KMS-11 (cell line): Measurements from ENCODE around the gene PATJ.
A peak's percentile ranks its signal among the peaks of the same experiment; 100 is the strongest.

Source experiments
- H2AFZ ChIP-seq: fragments of 200-600 bp; sonication (generic); 2 replicates; pipeline ENCODE4 v1.6.1; 2016; ENCODE audit warnings: antibody characterized with exemption, mixed run types, low read depth
- H3K27ac ChIP-seq: fragments of 200-600 bp; sonication (generic); 2 replicates; pipeline ENCODE4 v1.6.1; 2016; ENCODE audit warnings: mild to moderate bottlenecking, mixed run types
- H3K27me3 ChIP-seq: fragments of 200-600 bp; sonication (generic); 2 replicates; pipeline ENCODE4 v1.6.1; 2017; ENCODE audit warnings: mild to moderate bottlenecking, low read depth, mixed run types, moderate library complexity; ENCODE audit not compliant: insufficient read depth
- H3K36me3 ChIP-seq: fragments of 200-600 bp; sonication (generic); 2 replicates; pipeline ENCODE4 v1.6.1; 2017; ENCODE audit warnings: mild to moderate bottlenecking, mixed run types; ENCODE audit not compliant: insufficient read depth
- H3K4me1 ChIP-seq: fragments of 200-600 bp; sonication (generic); 2 replicates; pipeline ENCODE4 v1.6.1; 2016; ENCODE audit warnings: mild to moderate bottlenecking, low read depth, mixed run types; ENCODE audit not compliant: poor library complexity, severe bottlenecking
- H3K4me2 ChIP-seq: fragments of 200-600 bp; sonication (generic); 2 replicates; pipeline ENCODE4 v1.7.0; 2016; ENCODE audit warnings: mild to moderate bottlenecking, mixed run types
- H3K4me3 ChIP-seq: fragments of 200-600 bp; sonication (generic); IDR thresholded peaks from 2 replicates; pipeline ENCODE4 v1.6.1; 2017; ENCODE audit warnings: low read depth, low read length, mixed read lengths; ENCODE audit not compliant: insufficient read depth
- H3K79me2 ChIP-seq: fragments of 200-600 bp; sonication (generic); 2 replicates; pipeline ENCODE4 v1.6.1; 2016; ENCODE audit warnings: low read depth, mixed run types; ENCODE audit not compliant: insufficient read depth
- H3K9ac ChIP-seq: fragments of 200-600 bp; sonication (generic); 2 replicates; pipeline ENCODE4 v1.6.1; 2016; ENCODE audit warnings: mild to moderate bottlenecking, mixed run types
- H4K20me1 ChIP-seq: fragments of 200-600 bp; sonication (generic); 2 replicates; pipeline ENCODE4 v1.6.1; 2016; ENCODE audit warnings: mild to moderate bottlenecking, mixed run types; ENCODE audit not compliant: insufficient read depth
- CTCF ChIP-seq: fragments of 200-600 bp; sonication (generic); conservative IDR thresholded peaks from 2 replicates; pipeline ENCODE4 v1.6.1; 2017; ENCODE audit warnings: low read depth, mild to moderate bottlenecking, antibody characterized with exemption, low read length, moderate library complexity, mixed read lengths

The PATJ gene

GRCh38 chr1:61952675-61953074 is 210.4 kb downstream of the PATJ start:
- Histone ChIP-seq H3K4me2 (peak overlapping the region; percentile 49), H2AFZ (no peak overlapping the region), H3K4me1 (peaks cover 33% of the 10 kb centered on the region), H3K9ac (no peak overlapping the region), H4K20me1 (no peaks in the 10 kb centered on the region), H3K4me3 (no peak overlapping the region), H3K27me3 (no peaks in the 10 kb centered on the region), H3K36me3 (no peaks in the 10 kb centered on the region), H3K27ac (no peak overlapping the region), H3K79me2 (no peaks in the 10 kb centered on the region)
- no peak for TF ChIP-seq CTCF

DNA sequence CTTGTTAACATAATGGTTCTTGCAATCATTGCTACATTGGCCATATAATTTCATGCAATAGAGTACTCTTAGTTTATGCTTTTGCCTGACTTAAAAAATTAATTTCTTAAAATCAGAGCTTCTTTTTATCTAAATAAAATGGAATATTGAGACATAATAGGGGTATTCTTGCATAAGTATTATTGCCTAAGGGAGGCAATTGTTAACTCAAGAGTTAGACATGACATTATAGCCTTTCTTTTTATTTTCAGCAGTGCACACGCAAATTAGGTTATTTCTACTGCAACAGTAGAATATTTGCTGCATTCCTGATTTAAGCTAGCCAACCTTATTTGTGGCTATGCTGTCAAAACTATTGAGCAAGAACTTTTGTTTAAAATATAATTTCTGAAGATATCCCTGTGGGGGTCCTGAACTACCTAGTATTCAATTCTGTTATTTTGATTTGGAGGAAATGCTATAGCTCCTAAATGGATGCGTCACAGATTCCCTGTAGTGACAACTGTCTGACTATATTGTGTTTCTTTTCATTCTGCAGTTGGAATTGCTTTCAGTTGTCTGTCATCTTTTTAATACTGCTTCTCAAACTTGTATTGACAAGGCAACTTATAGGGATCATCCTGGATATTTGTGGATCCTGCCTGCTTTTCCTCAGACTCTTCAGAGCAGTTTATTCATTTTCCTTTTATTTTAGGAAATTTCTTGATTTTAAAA is 211.0 kb downstream of the PATJ start:
- Histone ChIP-seq H3K27ac (no peak overlapping the region), H3K79me2 (no peaks in the 10 kb centered on the region), H3K27me3 (no peaks in the 10 kb centered on the region), H4K20me1 (no peaks in the 10 kb centered on the region), H3K36me3 (no peaks in the 10 kb centered on the region), H3K4me2 (peak overlapping the region; percentile 49), H3K4me3 (no peak overlapping the region), H2AFZ (no peak overlapping the region), H3K9ac (no peak overlapping the region), H3K4me1 (peaks cover 33% of the 10 kb centered on the region)
- TF ChIP-seq CTCF = no peak

- H3K36me3 ChIP-seq = no peaks in the 10 kb centered on the region
- TF ChIP-seq CTCF = no peak
- H3K4me3 ChIP-seq = no peak overlapping the region
- no peak overlapping the region for H3K9ac ChIP-seq
- H3K4me2 ChIP-seq = 0 out of 2 replicates have a peak overlapping the region, but pooled peaks have one; percentile 49
- H3K4me1 ChIP-seq = peaks cover 33% of the 10 kb centered on the region
- no peak overlapping the region for H3K27ac ChIP-seq
- H3K27me3 ChIP-seq = no peaks in the 10 kb centered on the region
- H2AFZ ChIP-seq = no peak overlapping the region
- no peaks in the 10 kb centered on the region for H4K20me1 ChIP-seq
- no peaks in the 10 kb centered on the region for H3K79me2 ChIP-seq
Observed at GRCh38 chr1:61953790-61954150, 211.5 kb downstream of the PATJ start.

GRCh38 chr1:61955261-61955660 is 213.0 kb downstream of the PATJ start:
- H3K27me3 ChIP-seq = no peaks in the 10 kb centered on the region
- TF ChIP-seq CTCF = no peak

More at GRCh38 chr1:61955261-61955660, 213.0 kb downstream of the PATJ start:
- Histone ChIP-seq H3K4me2 (no peak overlapping the region), H4K20me1 (no peaks in the 10 kb centered on the region), H3K27ac (no peak overlapping the region), H2AFZ (no peak overlapping the region), H3K4me1 (peaks cover 33% of the 10 kb centered on the region), H3K9ac (no peak overlapping the region), H3K79me2 (no peaks in the 10 kb centered on the region), H3K36me3 (no peaks in the 10 kb centered on the region), H3K4me3 (no peak overlapping the region)
